Stimulated activated memory B cell treated with anti-CD40 and anti-IgM and Interleukin-4, amounts not matched to agents 10 μg/mL and 1 μg/mL and 100 μg/mL, for 72 hours (primary cell): ENCODE results near the gene SLC22A5.
"Not testable (repeated sequence)": the region's sequence is repeated elsewhere in the genome, so short reads cannot be mapped to it uniquely, and the experiment has no call there.

Experiments
- ATAC-seq: fragments of 150-1000 bp; cut with Tn5 transposase; 2 replicates; pipeline ENCODE4 v1.10.0; 2021
- H3K27ac Mint-ChIP-seq: one replicate; pipeline ENCODE4 v1.8.0; 2022; ENCODE audit warnings: mild to moderate bottlenecking, mixed read lengths
- H3K27me3 Mint-ChIP-seq: one replicate; pipeline ENCODE4 v1.8.0; 2022; ENCODE audit warnings: mixed read lengths
- H3K36me3 Mint-ChIP-seq: one replicate; pipeline ENCODE4 v1.8.0; 2022; ENCODE audit warnings: mixed read lengths
- H3K4me1 Mint-ChIP-seq: one replicate; pipeline ENCODE4 v1.8.0; 2022; ENCODE audit warnings: mixed read lengths
- H3K4me3 Mint-ChIP-seq: one replicate; pipeline ENCODE4 v1.8.0; 2022; ENCODE audit warnings: mild to moderate bottlenecking, moderate library complexity, mixed read lengths
- H3K9me3 Mint-ChIP-seq: one replicate; pipeline ENCODE4 v1.8.0; 2022; ENCODE audit warnings: mixed read lengths

SLC22A5 gene

DNA sequence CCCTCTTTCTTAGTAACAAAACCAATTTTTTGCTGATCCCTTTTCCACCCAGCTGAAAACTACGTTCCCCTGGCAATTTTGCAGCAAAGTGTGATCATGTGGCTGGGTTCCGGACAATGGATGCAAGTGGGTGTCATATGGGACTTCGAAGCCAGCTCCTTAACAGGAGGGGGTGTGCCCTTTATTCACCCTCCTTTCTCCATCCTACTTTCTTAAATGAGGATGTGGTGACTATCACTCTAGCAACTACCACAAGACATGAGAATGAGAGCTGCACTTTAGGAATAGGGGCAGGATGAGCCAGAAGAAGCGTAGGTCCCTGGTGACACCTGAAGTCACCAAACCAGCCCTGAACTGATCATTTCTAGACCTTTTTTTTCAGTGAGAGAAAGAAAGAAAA lies 62.1 kb downstream of the SLC22A5 start:
- ATAC-seq = no peak
- H3K4me1 Mint-ChIP-seq = peaks cover 90% of the 10 kb centered on the region
- H3K27me3 Mint-ChIP-seq = no peaks in the 10 kb centered on the region
- peaks cover 38% of the 10 kb centered on the region for H3K36me3 Mint-ChIP-seq
- H3K4me3 Mint-ChIP-seq = no peak overlapping the region
- H3K9me3 Mint-ChIP-seq = no peaks in the 10 kb centered on the region
- peak overlapping the region; percentile 82 for H3K27ac Mint-ChIP-seq

DNA sequence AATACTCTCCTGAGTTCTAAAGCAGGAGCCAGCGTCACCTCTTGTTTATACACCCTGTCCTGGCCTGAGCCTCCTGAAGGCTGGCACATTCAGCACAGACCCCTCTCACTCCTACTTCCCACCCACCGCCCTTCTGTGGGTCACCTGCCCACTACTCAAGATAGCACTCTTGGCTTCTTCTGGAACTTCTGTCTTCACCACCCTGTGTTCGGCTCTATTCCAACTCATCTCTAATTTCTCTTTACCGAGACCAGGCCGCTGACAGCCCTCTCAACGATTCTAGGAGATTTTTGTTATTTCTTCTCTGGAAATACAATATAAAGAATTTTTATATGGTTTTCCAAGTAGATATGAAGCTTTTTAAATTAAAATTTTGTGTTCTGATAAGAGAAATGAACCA lies 63.6 kb downstream of the SLC22A5 start:
- Mint-ChIP-seq H3K36me3 (peaks cover 38% of the 10 kb centered on the region), H3K4me3 (no peak overlapping the region), H3K27me3 (no peaks in the 10 kb centered on the region), H3K4me1 (peaks cover 89% of the 10 kb centered on the region), H3K27ac (peak overlapping the region; percentile 82), H3K9me3 (no peaks in the 10 kb centered on the region)
- no peak for ATAC-seq

DNA sequence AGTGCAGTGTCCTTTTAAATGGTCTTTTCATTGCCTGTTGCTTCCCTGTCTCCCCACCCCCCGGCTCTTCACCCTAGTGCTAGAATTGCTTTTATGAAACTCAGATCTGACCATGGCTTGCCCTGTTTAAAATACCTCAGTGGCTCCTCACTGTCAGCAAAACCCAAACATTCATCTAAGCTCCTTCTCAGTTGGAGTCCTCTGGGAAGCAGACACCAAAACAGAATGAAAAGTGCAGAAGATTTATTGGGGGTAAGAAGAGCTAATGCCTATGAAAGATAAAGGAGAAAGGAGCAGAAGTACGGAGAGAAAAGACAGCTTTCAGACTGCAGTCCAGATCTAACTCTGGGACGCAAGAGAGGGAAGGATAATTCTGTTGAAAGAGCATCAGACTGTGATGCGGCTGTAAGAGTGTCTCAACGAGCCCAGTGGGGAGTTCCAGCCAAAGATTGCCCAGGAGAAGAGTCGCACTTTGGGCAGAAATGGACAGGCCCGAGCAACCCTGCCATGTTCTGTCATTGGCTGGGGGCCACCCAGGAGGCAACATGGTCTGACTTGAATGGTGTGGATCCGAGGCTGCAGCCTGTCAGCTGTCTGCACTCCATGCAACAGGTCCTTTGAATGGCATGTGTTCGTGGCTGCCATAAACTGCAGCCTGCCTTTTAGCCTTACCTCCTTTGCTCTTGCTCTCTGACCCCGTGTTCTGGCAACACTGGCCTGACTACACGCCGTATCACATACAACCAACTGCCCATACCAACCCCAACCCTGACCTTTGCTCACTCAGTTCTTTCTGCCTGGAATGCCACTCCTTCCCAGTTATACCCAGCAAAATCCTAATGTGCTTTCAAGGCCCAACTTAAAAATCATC lies 65.1 kb downstream of the SLC22A5 start:
- Mint-ChIP-seq H3K9me3 (no peaks in the 10 kb centered on the region), H3K27ac (peak overlapping the region; percentile 60), H3K27me3 (no peaks in the 10 kb centered on the region), H3K4me3 (no peak overlapping the region), H3K4me1 (peaks cover 85% of the 10 kb centered on the region), H3K36me3 (peaks cover 34% of the 10 kb centered on the region)
- ATAC-seq = no peak

DNA sequence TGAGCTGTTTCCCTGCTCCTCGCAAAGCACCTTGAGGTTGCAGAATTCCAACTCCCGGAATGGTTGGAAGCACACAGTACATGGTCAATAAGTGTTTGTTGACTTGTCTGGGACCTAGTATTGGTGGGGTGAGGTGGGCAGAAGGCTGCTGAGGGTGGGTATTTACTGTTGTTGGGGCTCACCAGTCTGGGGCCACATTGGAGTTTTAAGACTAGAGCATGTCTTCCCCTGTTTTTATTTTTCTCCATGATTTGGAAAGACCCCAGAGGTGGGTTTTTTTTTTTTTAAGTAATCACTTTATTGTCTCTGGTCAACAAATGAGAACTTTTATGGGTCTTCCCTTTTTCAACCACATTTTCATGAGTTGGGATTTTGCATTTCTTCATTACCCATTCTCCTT lies 65.9 kb downstream of the SLC22A5 start:
- peaks cover 29% of the 10 kb centered on the region for H3K36me3 Mint-ChIP-seq
- peak overlapping the region; percentile 60 for H3K27ac Mint-ChIP-seq
- H3K27me3 Mint-ChIP-seq = no peaks in the 10 kb centered on the region
- H3K4me3 Mint-ChIP-seq = no peak overlapping the region
- no peaks in the 10 kb centered on the region for H3K9me3 Mint-ChIP-seq
- peaks cover 82% of the 10 kb centered on the region for H3K4me1 Mint-ChIP-seq
- no peak for ATAC-seq

DNA sequence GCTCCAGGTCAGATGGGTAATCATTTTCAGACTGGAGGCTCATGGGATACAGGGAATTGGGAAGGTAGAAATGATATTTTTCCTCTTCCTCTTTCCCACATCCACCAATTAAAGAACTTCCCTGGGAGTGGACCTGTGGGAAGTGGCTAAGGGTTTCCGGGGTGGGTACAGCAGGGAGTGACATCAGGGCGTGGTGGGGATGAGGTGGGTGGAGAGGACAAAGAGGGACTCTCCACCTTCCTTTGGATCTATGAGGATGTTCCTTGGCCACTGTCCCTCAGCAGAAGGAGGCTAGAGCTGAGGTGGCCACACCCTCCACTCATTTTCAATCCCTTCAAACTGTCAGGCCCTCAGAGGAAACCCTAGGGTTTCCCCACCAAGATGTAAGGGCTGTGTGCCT lies 66.4 kb downstream of the SLC22A5 start:
- peaks cover 77% of the 10 kb centered on the region for H3K4me1 Mint-ChIP-seq
- H3K27me3 Mint-ChIP-seq = no peaks in the 10 kb centered on the region
- no peak for ATAC-seq
- H3K4me3 Mint-ChIP-seq = no peak overlapping the region
- no peaks in the 10 kb centered on the region for H3K9me3 Mint-ChIP-seq
- peak overlapping the region; percentile 57 for H3K27ac Mint-ChIP-seq
- H3K36me3 Mint-ChIP-seq = peaks cover 28% of the 10 kb centered on the region

DNA sequence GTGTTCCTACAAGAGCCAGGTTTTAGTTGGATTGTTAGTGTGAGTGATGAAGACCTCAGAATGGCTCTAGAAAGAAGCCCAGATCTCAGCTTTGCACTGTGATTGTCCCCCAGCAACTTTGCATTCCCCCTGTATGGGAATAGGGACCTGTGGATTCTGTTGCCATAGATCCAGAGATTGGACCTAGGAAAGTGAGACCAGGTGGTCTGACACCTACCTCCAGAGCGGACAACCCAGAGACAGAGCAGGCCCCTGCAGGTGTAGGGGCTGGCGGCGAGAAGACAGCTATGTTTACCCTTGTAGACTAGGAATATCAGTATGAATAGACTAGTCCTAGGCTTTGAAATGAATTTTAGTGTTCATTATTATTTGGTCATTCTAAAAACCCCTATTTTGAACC lies 67.4 kb downstream of the SLC22A5 start:
- Mint-ChIP-seq H3K36me3 (peaks cover 23% of the 10 kb centered on the region), H3K27me3 (no peaks in the 10 kb centered on the region), H3K27ac (peak overlapping the region; percentile 77), H3K4me3 (no peak overlapping the region), H3K4me1 (peaks cover 75% of the 10 kb centered on the region), H3K9me3 (no peaks in the 10 kb centered on the region)
- ATAC-seq = no peak

DNA sequence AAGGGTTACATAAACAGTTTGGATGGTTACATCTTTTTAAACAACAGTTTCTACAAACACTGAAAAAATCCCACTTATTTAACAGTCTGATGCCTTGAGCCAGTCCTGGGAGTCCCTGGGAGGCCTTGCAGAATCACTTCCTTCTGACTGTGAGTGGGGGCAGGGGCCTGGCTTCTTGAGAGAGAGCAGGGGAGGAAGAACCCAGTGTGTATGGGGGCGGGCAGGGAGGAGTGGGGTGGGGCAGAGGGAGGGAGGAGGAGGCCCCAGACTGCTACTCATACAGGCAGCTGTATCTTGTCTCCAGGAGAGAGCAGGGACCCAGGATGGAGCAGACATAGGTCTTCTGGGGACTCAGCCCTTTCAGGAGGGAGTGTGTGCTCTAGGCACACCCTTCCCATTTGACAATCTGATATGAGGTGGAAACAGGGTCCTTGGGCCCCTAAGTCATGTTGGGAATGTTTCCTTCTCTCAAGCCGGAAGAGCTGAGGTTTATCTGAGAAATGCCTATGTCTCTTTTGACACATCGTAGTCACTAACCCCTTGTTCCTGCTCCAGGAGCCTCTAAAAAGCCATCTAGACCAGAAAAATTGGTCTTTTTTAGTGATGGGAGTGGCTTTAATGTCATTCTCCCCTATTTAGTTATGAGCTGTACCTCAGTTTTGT lies 68.2 kb downstream of the SLC22A5 start:
- H3K9me3 Mint-ChIP-seq = no peaks in the 10 kb centered on the region
- H3K4me3 Mint-ChIP-seq = peak overlapping the region; percentile 21
- H3K27me3 Mint-ChIP-seq = no peaks in the 10 kb centered on the region
- peak overlapping the region; percentile 77 for H3K27ac Mint-ChIP-seq
- H3K4me1 Mint-ChIP-seq = peaks cover 75% of the 10 kb centered on the region
- peaks cover 19% of the 10 kb centered on the region for H3K36me3 Mint-ChIP-seq
- ATAC-seq = peak; percentile 96

DNA sequence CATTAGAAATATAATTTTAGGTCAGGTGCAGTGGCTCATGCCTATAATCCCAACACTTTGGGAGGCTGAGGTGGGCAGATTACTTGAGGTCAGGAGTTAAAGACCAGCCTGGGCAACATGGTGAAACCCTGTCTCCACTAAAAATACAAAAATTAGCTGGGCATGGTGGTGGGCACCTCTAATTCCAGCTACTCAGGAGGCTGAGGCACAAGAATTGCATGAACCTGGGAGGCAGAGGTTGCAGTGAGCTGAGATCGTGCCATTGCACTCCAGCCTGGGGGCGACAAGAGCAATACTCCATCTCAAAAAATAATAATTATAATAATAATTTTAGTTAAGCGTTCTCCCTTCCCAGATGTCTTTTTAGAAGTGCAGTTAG lies 68.7 kb downstream of the SLC22A5 start:
- H3K27me3 Mint-ChIP-seq, H3K4me3 Mint-ChIP-seq, H3K9me3 Mint-ChIP-seq, ATAC-seq: not testable (repeated sequence)
- H3K4me1 Mint-ChIP-seq = peaks cover 76% of the 10 kb centered on the region
- H3K27ac Mint-ChIP-seq = peak overlapping the region; percentile 77
- H3K36me3 Mint-ChIP-seq = peaks cover 14% of the 10 kb centered on the region

DNA sequence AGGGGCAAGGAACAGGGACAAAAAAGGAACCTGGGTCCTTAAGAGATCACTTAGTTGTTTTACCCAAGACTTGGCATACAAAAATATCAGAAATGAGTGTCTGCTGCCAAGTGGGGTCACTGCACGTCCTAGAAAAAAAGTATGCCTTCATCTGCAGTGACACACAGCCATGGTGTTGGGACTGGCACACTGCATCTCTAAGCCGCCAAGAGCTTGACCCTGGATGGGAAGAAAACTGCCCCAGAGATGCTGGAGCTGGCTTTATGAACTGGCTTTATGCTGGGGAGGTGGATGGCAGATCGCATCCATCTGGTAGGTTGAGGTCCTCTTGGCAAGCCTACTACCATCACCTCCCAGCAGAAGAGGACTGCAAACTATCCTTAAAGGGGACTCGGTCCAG lies 69.4 kb downstream of the SLC22A5 start:
- Mint-ChIP-seq H3K9me3 (no peaks in the 10 kb centered on the region), H3K4me1 (peaks cover 78% of the 10 kb centered on the region), H3K4me3 (no peak overlapping the region), H3K27me3 (no peaks in the 10 kb centered on the region), H3K36me3 (peaks cover 13% of the 10 kb centered on the region), H3K27ac (peak overlapping the region; percentile 49)
- ATAC-seq = no peak

DNA sequence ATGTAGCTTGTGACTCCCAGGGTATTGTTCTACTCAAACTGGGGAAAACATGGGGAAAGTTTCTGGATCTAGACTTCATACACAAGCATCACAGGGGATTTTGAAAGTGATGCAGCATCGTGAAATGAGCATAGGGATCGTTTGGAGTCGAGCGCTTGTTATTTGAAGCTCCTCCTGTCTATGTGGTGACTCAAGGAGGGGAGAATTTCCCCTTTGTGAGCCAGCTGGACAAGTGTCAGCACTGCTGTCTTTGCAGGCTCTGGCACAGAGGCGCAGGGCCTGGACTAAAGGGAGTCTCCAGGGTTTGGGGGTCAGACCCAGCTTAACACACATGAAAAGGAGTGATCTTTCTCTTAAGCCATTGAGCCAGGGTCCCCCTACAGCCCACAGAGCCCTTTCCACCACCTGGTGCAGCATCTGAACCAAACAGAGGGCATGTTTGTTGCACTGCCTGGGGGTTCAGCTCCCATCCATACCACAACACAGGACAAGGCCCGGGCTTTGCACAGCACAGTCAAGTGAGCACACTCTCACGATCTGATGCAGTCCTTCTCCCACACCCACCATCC lies 70.1 kb downstream of the SLC22A5 start:
- peak overlapping the region; percentile 49 for H3K27ac Mint-ChIP-seq
- ATAC-seq = no peak
- peaks cover 78% of the 10 kb centered on the region for H3K4me1 Mint-ChIP-seq
- no peaks in the 10 kb centered on the region for H3K9me3 Mint-ChIP-seq
- H3K27me3 Mint-ChIP-seq = no peaks in the 10 kb centered on the region
- H3K36me3 Mint-ChIP-seq = peaks cover 7% of the 10 kb centered on the region
- H3K4me3 Mint-ChIP-seq = no peak overlapping the region

DNA sequence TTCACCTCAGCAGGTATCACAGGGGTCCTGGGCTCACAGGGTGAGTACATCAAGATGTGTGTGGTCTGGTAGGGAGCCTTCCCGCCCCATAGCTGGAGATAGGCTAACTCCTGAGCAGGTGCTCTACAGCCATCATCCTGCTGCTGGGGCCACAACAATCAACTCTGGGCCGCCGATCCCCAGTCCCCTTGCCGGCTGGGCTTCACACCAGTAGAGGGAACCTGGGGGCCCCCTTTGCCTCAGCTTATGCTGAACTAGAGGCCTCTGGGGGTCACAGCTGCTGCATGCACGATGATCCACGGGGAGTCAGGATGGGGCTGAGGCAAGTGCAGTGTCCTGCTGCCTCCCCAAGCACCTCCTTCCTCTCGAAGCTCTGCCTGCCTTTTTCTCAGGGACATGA lies 74.6 kb downstream of the SLC22A5 start:
- Mint-ChIP-seq H3K4me3 (no peak overlapping the region), H3K9me3 (no peaks in the 10 kb centered on the region), H3K36me3 (peaks cover 11% of the 10 kb centered on the region)

More for the DNA sequence above, 74.6 kb downstream of the SLC22A5 start:
- peaks cover 85% of the 10 kb centered on the region for H3K4me1 Mint-ChIP-seq
- ATAC-seq = no peak
- peak overlapping the region; percentile 20 for H3K27ac Mint-ChIP-seq
- no peaks in the 10 kb centered on the region for H3K27me3 Mint-ChIP-seq
